Liver (tissue), 3 donors: Measurements from ENCODE around the gene SMAD1.

ENCODE experiments used
- ATF3 ChIP-seq: IDR thresholded peaks from 2 replicates; pipeline ENCODE4 v1.6.1; 2016; ENCODE audit warnings: antibody characterized with exemption
- EGR1 ChIP-seq, 2 donors: IDR thresholded peaks; 2 replicates each; pipeline ENCODE4 v1.6.1; 2016 to 2018; ENCODE audit warnings: antibody characterized with exemption in 2 of 2, low read depth in 2 of 2
- HNF4G ChIP-seq: IDR thresholded peaks from 2 replicates; pipeline ENCODE4 v1.6.1; 2016; ENCODE audit warnings: antibody characterized with exemption
- JUND ChIP-seq, 2 donors: IDR thresholded peaks; 2 replicates each; pipeline ENCODE4 v1.6.1; 2016; ENCODE audit warnings: antibody characterized with exemption in 2 of 2
- RAD21 ChIP-seq, 2 donors: IDR thresholded peaks; 2 replicates each; pipeline ENCODE4 v1.6.1; 2016; ENCODE audit warnings: antibody characterized with exemption in 2 of 2, mild to moderate bottlenecking in 2 of 2
- SP1 ChIP-seq: IDR thresholded peaks from 2 replicates; pipeline ENCODE4 v1.6.1; 2018; ENCODE audit warnings: antibody characterized with exemption, mild to moderate bottlenecking
- TAF1 ChIP-seq: conservative IDR thresholded peaks from 2 replicates; pipeline ENCODE4 v1.6.1; 2016; ENCODE audit warnings: antibody characterized with exemption, mild to moderate bottlenecking
- TF ChIP-seq, protein P1 (sequence below): fragments of 150-350 bp; IDR thresholded peaks from 2 replicates; pipeline ENCODE4 v1.5.1; 2017; ENCODE audit warnings: improper control_type of control experiment, low read depth, low read length; ENCODE audit not compliant: missing input control
- TF ChIP-seq, protein P2 (sequence below): IDR thresholded peaks from 2 replicates; pipeline ENCODE4 v1.6.1; 2016; ENCODE audit warnings: antibody characterized with exemption, mild to moderate bottlenecking
- TF ChIP-seq, protein P3 (sequence below): IDR thresholded peaks from 2 replicates; pipeline ENCODE4 v1.6.1; 2016; ENCODE audit warnings: antibody characterized with exemption
- donor health status: healthy.
- donor health status: healthy.

GRCh38 chr4:145438298-145438697 lies 43.4 kb upstream of the SMAD1 start:
- TF ChIP-seq, protein P1, sequence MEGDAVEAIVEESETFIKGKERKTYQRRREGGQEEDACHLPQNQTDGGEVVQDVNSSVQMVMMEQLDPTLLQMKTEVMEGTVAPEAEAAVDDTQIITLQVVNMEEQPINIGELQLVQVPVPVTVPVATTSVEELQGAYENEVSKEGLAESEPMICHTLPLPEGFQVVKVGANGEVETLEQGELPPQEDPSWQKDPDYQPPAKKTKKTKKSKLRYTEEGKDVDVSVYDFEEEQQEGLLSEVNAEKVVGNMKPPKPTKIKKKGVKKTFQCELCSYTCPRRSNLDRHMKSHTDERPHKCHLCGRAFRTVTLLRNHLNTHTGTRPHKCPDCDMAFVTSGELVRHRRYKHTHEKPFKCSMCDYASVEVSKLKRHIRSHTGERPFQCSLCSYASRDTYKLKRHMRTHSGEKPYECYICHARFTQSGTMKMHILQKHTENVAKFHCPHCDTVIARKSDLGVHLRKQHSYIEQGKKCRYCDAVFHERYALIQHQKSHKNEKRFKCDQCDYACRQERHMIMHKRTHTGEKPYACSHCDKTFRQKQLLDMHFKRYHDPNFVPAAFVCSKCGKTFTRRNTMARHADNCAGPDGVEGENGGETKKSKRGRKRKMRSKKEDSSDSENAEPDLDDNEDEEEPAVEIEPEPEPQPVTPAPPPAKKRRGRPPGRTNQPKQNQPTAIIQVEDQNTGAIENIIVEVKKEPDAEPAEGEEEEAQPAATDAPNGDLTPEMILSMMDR = no peak
- TF ChIP-seq JUND (IDR thresholded peaks at IDR 0.05) (no peak), HNF4G (no peak), RAD21 (IDR thresholded peaks at IDR 0.05) (peak in 1 of 2 donors; percentile 26), ATF3 (no peak), SP1 (no peak), EGR1 (IDR thresholded peaks at IDR 0.05; ENCODE audit: low read depth in 2 of 2) (no peak), TAF1 (no peak)
- TF ChIP-seq, protein P2, sequence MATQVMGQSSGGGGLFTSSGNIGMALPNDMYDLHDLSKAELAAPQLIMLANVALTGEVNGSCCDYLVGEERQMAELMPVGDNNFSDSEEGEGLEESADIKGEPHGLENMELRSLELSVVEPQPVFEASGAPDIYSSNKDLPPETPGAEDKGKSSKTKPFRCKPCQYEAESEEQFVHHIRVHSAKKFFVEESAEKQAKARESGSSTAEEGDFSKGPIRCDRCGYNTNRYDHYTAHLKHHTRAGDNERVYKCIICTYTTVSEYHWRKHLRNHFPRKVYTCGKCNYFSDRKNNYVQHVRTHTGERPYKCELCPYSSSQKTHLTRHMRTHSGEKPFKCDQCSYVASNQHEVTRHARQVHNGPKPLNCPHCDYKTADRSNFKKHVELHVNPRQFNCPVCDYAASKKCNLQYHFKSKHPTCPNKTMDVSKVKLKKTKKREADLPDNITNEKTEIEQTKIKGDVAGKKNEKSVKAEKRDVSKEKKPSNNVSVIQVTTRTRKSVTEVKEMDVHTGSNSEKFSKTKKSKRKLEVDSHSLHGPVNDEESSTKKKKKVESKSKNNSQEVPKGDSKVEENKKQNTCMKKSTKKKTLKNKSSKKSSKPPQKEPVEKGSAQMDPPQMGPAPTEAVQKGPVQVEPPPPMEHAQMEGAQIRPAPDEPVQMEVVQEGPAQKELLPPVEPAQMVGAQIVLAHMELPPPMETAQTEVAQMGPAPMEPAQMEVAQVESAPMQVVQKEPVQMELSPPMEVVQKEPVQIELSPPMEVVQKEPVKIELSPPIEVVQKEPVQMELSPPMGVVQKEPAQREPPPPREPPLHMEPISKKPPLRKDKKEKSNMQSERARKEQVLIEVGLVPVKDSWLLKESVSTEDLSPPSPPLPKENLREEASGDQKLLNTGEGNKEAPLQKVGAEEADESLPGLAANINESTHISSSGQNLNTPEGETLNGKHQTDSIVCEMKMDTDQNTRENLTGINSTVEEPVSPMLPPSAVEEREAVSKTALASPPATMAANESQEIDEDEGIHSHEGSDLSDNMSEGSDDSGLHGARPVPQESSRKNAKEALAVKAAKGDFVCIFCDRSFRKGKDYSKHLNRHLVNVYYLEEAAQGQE = no peak
- TF ChIP-seq, protein P3, sequence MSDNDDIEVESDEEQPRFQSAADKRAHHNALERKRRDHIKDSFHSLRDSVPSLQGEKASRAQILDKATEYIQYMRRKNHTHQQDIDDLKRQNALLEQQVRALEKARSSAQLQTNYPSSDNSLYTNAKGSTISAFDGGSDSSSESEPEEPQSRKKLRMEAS = no peak
